Prostate gland (tissue), 2 donors: Measurements from ENCODE around the gene ADGRG1. TPM values are rescaled to one million over a fixed set of nuclear protein-coding genes. Genes with fewer than 3 reads are reported as not detected.

ENCODE experiments used
- DNase-seq: peaks from one replicate; pipeline ENCODE4 v3.0.0-alpha.2; 2019; ENCODE audit warnings: low spot score
- H3K27ac ChIP-seq, 2 donors: fragments of 200-600 bp; sonication (generic); 2 replicates each; pipeline ENCODE4 v1.5.1; 2017 to 2019
- H3K27me3 ChIP-seq: fragments of 200-600 bp; sonication (generic); replicated peaks from 2 replicates; pipeline ENCODE4 v1.5.1; 2019; ENCODE audit not compliant: insufficient read depth
- H3K36me3 ChIP-seq, 2 donors: fragments of 200-600 bp; sonication (generic); 1 replicate in 1 of 2; 2 replicates in 1 of 2; pipeline versions ENCODE4 v1.5.1 to v1.8.1; 2017 to 2019
- H3K4me1 ChIP-seq: fragments of 200-600 bp; sonication (generic); replicated peaks from 2 replicates; pipeline ENCODE4 v1.5.1; 2019
- H3K4me3 ChIP-seq, 2 donors: fragments of 200-600 bp; sonication (generic); 2 replicates each; pipeline ENCODE4 v1.5.1; 2017 to 2019
- H3K9me3 ChIP-seq: fragments of 200-600 bp; sonication (generic); 2 replicates; pipeline ENCODE4 v1.5.1; 2017
- POLR2A ChIP-seq: fragments of 450-650 bp; IDR thresholded peaks from one replicate; pipeline ENCODE4 v1.6.1; 2016; ENCODE audit warnings: antibody characterized with exemption, mild to moderate bottlenecking
- POLR2AphosphoS5 ChIP-seq: sonication (generic); formaldehyde crosslinking; IDR thresholded peaks from one replicate; pipeline ENCODE4 v1.6.1; 2017; ENCODE audit warnings: antibody characterized with exemption
- WGBS: methylation state at CpG from one replicate; pipeline ENCODE4 v1.1.5; 2018; 5-methylcytosine and 5-hydroxymethylcytosine counted together
- intact Hi-C: fragments of 100-400 bp; cut with DNase I; formaldehyde crosslinking; loops from one replicate; pipeline ENCODE4 v1.14.2; 2022
- total RNA-seq, 2 donors: library from RNA; depleted of rRNA; stranded (reverse); fragments of >200 nt; gene quantifications; one replicate each; pipeline ENCODE4 v1.1.0, GENCODE V29; 2016
- TF ChIP-seq, protein P1 (sequence below), 4 experiments: fragments of 200-600 bp in 2 of 4; fragments of 450-650 bp in 2 of 4; sonication (generic) in 2 of 4; IDR thresholded peaks; 1 replicate in 3 of 4; 2 replicates in 1 of 4; pipeline ENCODE4 v1.5.1; 2016 to 2019; ENCODE audit warnings: antibody characterized with exemption in 4 of 4, mild to moderate bottlenecking in 2 of 4, moderate library complexity in 2 of 4

The ADGRG1 gene
- total RNA-seq, 2 donors from 2014 or later = 78.5 to 347 TPM

DNA sequence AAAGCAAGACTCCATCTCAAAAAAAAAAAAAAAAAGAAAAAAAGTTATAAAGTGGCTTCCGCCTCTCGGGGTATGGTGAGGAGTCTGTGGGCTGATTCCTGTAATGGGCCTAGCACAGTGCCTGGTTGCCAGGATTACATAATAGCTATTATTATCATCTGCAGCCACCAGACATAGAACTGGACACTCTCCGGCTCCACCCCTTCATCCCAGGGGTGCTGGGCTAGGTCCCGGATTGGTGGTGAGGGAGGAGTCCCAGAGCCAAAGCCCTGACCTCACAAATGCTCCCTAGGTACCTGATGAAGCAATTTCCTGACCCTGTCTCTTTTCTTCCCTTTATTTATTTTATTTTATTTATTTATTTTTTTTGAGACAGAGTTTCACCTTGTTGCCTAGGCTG is 11.6 kb upstream of the ADGRG1 start:
- intact Hi-C loops = no loop called here
- Histone ChIP-seq H3K9me3 (no peaks in the 10 kb centered on the region), H3K27ac (no peak overlapping the region), H3K4me3 (no peak overlapping the region), H3K36me3 (no peaks in the 10 kb centered on the region), H3K27me3 (no peaks in the 10 kb centered on the region), H3K4me1 (peaks cover 7% of the 10 kb centered on the region)
- 91% methylated on average over 4 of the region's 4 CpGs for WGBS
- no peak for DNase-seq
- TF ChIP-seq POLR2AphosphoS5 (no peak), POLR2A (no peak)
- TF ChIP-seq, protein P1, sequence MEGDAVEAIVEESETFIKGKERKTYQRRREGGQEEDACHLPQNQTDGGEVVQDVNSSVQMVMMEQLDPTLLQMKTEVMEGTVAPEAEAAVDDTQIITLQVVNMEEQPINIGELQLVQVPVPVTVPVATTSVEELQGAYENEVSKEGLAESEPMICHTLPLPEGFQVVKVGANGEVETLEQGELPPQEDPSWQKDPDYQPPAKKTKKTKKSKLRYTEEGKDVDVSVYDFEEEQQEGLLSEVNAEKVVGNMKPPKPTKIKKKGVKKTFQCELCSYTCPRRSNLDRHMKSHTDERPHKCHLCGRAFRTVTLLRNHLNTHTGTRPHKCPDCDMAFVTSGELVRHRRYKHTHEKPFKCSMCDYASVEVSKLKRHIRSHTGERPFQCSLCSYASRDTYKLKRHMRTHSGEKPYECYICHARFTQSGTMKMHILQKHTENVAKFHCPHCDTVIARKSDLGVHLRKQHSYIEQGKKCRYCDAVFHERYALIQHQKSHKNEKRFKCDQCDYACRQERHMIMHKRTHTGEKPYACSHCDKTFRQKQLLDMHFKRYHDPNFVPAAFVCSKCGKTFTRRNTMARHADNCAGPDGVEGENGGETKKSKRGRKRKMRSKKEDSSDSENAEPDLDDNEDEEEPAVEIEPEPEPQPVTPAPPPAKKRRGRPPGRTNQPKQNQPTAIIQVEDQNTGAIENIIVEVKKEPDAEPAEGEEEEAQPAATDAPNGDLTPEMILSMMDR (IDR thresholded peaks at IDR 0.05) = no peak

GRCh38 chr16:57617604-57618111 is 10.8 kb upstream of the ADGRG1 start:
- intact Hi-C loops = no loop called here
- Histone ChIP-seq H3K4me3 (no peak overlapping the region), H3K27ac (peak overlapping the region; percentile 83 to 87), H3K27me3 (no peaks in the 10 kb centered on the region), H3K36me3 (no peaks in the 10 kb centered on the region), H3K4me1 (peaks cover 14% of the 10 kb centered on the region), H3K9me3 (no peaks in the 10 kb centered on the region)
- TF ChIP-seq POLR2AphosphoS5 = no peak
- no peak for TF ChIP-seq POLR2A
- TF ChIP-seq, protein P1 (IDR thresholded peaks at IDR 0.05) = no peak
- no peak for DNase-seq
- 84% methylated on average over 8 of the region's 8 CpGs for WGBS

GRCh38 chr16:57618296-57619132 is 9.9 kb upstream of the ADGRG1 start:
- no peak overlapping the region for H3K4me3 ChIP-seq
- peak overlapping the region; percentile 83 to 87 for H3K27ac ChIP-seq
- intact Hi-C loops = no loop called here
- H3K27me3 ChIP-seq = no peaks in the 10 kb centered on the region
- H3K36me3 ChIP-seq = no peaks in the 10 kb centered on the region
- H3K9me3 ChIP-seq = no peaks in the 10 kb centered on the region
- peak; percentile 77 for DNase-seq
- H3K4me1 ChIP-seq = peaks cover 15% of the 10 kb centered on the region
- TF ChIP-seq, protein P1 (IDR thresholded peaks at IDR 0.05) = no peak
- TF ChIP-seq POLR2AphosphoS5 = peak; percentile 64
- TF ChIP-seq POLR2A = no peak
- WGBS = 66% methylated on average over 19 of the region's 19 CpGs

DNA sequence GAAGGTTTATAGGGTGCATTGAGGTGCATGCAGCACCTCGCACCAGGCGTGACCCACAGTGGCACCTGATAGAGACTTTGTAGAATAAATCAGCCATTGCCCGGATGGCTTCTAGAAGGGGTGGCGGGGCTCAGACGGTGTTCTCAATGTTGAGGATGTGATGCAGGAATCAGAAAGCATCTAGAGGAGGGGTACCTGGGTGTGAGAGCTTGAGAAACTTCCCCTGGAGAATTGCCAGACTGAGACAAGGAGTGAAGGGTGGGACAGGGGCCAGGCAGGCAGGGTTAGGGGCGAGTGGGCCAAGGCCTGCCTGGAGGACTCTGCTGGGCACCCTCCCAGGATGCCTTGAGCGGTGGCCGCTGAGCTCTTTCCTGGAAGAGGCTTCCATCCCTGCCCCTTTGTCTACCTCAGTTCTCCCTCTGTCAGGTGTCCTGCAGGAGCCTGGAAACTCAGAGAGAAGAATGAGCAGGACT is 9.3 kb upstream of the ADGRG1 start:
- H3K4me1 ChIP-seq = peaks cover 15% of the 10 kb centered on the region
- TF ChIP-seq POLR2A (no peak), POLR2AphosphoS5 (no peak)
- TF ChIP-seq, protein P1 (IDR thresholded peaks at IDR 0.05) = no peak
- intact Hi-C loops = no loop called here
- peak overlapping the region in 1 of 2 donors; percentile 41 for H3K4me3 ChIP-seq
- H3K36me3 ChIP-seq = no peaks in the 10 kb centered on the region
- H3K27me3 ChIP-seq = no peaks in the 10 kb centered on the region
- peak overlapping the region; percentile 83 to 87 for H3K27ac ChIP-seq
- DNase-seq = no peak
- no peaks in the 10 kb centered on the region for H3K9me3 ChIP-seq
- 58% methylated on average over 8 of the region's 8 CpGs for WGBS
